Measurements from ENCODE around the gene SLBP.

GRCh38 chr4:1732911-1733310, 20.8 kb upstream of the SLBP start:
- TF ChIP-seq REST (IDR thresholded peaks at IDR 0.05; ENCODE audit: insufficient read depth in 1 of 2, low read depth in 2 of 2, low read length in 2 of 2) (no peak), POLR2AphosphoS5 (IDR thresholded peaks at IDR 0.05; ENCODE audit: low read depth, low read length) (no peak)
